NB4 (cell line): ENCODE measurements around the gene SEMA5B.
A peak's percentile ranks its signal among the peaks of the same experiment; 100 is the strongest.

Experiments used
- DNase-seq: peaks from one replicate; pipeline ENCODE4 v3.0.0; 2010; ENCODE audit warnings: low read depth
- H3K4me3 ChIP-seq: one replicate; pipeline ENCODE4 v1.5.1; 2011; ENCODE audit warnings: mild to moderate bottlenecking, low read depth, low read length, moderate library complexity
- MYC ChIP-seq: IDR thresholded peaks from 2 replicates; pipeline ENCODE4 v1.6.1; 2011; ENCODE audit warnings: low read depth, low read length
- POLR2A ChIP-seq: IDR thresholded peaks from 2 replicates; pipeline ENCODE4 v1.6.1; 2011; ENCODE audit warnings: mild to moderate bottlenecking; ENCODE audit not compliant: insufficient read length; ENCODE audit errors: extremely low read depth
- TF ChIP-seq, protein P1 (sequence below): IDR thresholded peaks from one replicate; pipeline ENCODE4 v1.5.1; 2012; ENCODE audit warnings: low read depth, low read length
- TF ChIP-seq, protein P2 (sequence below): IDR thresholded peaks from 2 replicates; pipeline ENCODE4 v1.6.1; 2011; ENCODE audit warnings: low read depth, low read length

The SEMA5B gene

GRCh38 chr3:123067689-123068600, 40.4 kb upstream of the SEMA5B start:
- TF ChIP-seq POLR2A (no peak), MYC (no peak)
- TF ChIP-seq, protein P1, sequence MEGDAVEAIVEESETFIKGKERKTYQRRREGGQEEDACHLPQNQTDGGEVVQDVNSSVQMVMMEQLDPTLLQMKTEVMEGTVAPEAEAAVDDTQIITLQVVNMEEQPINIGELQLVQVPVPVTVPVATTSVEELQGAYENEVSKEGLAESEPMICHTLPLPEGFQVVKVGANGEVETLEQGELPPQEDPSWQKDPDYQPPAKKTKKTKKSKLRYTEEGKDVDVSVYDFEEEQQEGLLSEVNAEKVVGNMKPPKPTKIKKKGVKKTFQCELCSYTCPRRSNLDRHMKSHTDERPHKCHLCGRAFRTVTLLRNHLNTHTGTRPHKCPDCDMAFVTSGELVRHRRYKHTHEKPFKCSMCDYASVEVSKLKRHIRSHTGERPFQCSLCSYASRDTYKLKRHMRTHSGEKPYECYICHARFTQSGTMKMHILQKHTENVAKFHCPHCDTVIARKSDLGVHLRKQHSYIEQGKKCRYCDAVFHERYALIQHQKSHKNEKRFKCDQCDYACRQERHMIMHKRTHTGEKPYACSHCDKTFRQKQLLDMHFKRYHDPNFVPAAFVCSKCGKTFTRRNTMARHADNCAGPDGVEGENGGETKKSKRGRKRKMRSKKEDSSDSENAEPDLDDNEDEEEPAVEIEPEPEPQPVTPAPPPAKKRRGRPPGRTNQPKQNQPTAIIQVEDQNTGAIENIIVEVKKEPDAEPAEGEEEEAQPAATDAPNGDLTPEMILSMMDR = no peak
- TF ChIP-seq, protein P2, sequence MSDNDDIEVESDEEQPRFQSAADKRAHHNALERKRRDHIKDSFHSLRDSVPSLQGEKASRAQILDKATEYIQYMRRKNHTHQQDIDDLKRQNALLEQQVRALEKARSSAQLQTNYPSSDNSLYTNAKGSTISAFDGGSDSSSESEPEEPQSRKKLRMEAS = no peak
- peak overlapping the region; percentile 82 for H3K4me3 ChIP-seq
- DNase-seq = peak; percentile 50

DNA sequence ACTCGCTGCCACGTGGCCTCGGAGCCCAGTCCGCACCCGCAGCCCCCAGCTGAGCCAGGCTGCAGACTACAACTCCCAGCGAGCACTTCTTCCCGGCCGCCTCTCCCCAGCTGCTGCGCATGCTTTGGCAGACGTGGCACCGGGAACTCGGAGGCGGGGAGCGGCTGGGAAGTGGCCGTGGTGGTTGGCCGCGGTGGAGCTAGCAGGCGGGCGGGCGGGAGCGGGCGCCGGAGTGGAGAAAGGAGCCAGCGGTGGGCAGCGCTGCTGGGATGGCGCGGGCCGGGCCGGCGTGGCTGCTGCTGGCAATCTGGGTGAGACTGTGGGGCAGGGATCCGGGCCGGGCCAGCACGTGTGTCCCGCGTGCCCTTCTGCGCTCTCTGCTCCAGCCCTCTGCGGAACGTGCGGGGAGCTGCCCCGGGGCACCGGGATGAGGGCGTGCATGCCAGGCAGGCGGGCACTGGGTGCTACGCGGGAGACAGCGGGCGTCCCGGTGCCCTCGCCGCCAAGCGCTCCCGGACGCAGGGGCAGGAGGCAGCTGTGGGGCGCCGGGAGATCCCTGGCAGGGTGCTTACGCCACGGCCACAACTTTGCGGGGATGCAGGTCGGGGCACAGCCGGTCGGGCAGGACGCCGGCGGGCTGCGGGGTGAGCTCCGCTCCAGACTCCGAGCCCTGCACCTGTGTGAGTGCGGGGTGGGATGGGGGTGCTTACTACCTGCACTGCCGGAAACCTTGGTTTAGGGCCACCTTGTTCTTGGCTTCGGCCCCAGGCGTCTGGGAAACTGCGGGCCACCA, 39.5 kb upstream of the SEMA5B start, which contains the start of gene PDIA5:
PDIA5 (plus strand) TSS at position 130 of the 793 bp plus-strand sequence; CDS start at position 270, 140 bp downstream.
- peak within 1 kb of the TSS; percentile 82 for H3K4me3 ChIP-seq
- TF ChIP-seq, protein P2 = peak; percentile 97
- TF ChIP-seq, protein P1 = no peak
- peak; percentile 88 for TF ChIP-seq MYC
- TF ChIP-seq POLR2A = peak; percentile 61
- DNase-seq = peak; percentile 93

GRCh38 chr3:123066599-123066895, 39.0 kb upstream of the SEMA5B start:
- TF ChIP-seq, protein P2 = no peak
- TF ChIP-seq, protein P1 = no peak
- no peak for TF ChIP-seq MYC
- H3K4me3 ChIP-seq = no peak overlapping the region
- no peak for DNase-seq

DNA sequence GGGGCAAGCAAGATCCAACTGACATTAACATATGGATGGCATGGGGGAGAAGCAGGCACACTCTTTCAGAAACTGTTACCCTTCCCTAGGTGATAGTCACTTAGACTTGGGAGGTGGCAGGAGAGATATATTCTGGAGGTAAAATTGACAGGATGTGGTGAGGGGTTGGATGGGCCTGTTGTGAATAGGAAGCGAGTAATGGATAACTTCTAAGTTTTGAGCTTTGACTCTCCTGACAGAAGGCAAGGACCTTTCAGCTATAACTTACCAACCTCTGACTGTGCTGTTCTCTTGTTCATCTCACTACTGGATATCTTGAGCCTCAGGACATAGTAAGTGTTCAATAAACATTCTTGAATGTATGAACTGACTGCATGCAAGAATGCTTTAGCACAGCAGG, 37.4 kb upstream of the SEMA5B start:
- TF ChIP-seq, protein P1 = no peak
- TF ChIP-seq MYC (no peak), POLR2A (no peak)
- TF ChIP-seq, protein P2 = no peak

DNA sequence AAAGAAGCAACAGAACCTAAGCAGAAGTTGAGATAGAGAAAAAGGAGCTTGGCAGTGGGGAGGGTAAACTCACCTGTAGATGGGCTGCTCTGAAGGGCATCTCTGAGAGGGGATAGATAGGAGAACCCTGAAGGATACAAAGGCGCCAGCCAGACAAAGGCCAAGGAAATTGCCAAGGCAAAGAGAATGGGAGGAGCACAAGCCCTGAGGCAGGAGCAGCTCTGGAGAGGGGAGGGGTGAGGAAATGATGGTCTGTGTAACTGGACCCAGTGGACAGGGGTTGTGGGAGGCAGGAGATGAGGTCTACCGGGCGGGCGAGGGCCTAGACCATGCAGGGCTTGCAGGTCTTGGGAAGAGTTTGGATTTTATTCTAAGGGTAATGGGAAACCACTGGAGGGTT, 36.9 kb upstream of the SEMA5B start:
- no peak for DNase-seq
- H3K4me3 ChIP-seq = no peak overlapping the region
- TF ChIP-seq POLR2A = no peak
- TF ChIP-seq, protein P1 = no peak
- no peak for TF ChIP-seq MYC
- TF ChIP-seq, protein P2 = no peak

More for the DNA sequence above, 37.4 kb upstream of the SEMA5B start:
- no peak overlapping the region for H3K4me3 ChIP-seq
- peak; percentile 44 for DNase-seq
